ENCODE results near the gene FGD6. TPM values are rescaled to one million over a fixed set of nuclear protein-coding genes. Genes with fewer than 3 reads are reported as not detected.
A peak's percentile ranks its signal among the peaks of the same experiment; 100 is the strongest.
"Not testable (repeated sequence)": the region's sequence is repeated elsewhere in the genome, so short reads cannot be mapped to it uniquely, and the experiment has no call there.

The FGD6 gene
- total RNA-seq, 1 donor from 2014 or later, result 10.1 TPM

- no peak for DNase-seq (ENCODE audit: low spot score)
Observed at GRCh38 chr12:95205016-95205624, 12.1 kb downstream of the FGD6 start.

- DNase-seq (ENCODE audit: low spot score), result peak; percentile 93
Observed at GRCh38 chr12:95204141-95204866, 13.0 kb downstream of the FGD6 start.

GRCh38 chr12:95203487-95204030 lies 13.7 kb downstream of the FGD6 start:
- DNase-seq (ENCODE audit: low spot score), result no peak

GRCh38 chr12:95202691-95203486 lies 14.4 kb downstream of the FGD6 start:
- DNase-seq (ENCODE audit: low spot score), result peak; percentile 59

- DNase-seq (ENCODE audit: low spot score), result no peak
Observed at GRCh38 chr12:95201056-95201670, 16.1 kb downstream of the FGD6 start.

- DNase-seq (ENCODE audit: low spot score), result peak; percentile 85
Observed at GRCh38 chr12:95200128-95200894, 17.0 kb downstream of the FGD6 start.

- DNase-seq (ENCODE audit: low spot score), result peak; percentile 20
Observed at GRCh38 chr12:95198914-95199313, 18.4 kb downstream of the FGD6 start.

GRCh38 chr12:95197636-95198035 lies 19.6 kb downstream of the FGD6 start:
- DNase-seq (ENCODE audit: low spot score), result no peak

- not testable (repeated sequence) for DNase-seq (ENCODE audit: low spot score)
Observed at GRCh38 chr12:95196875-95197569, 20.2 kb downstream of the FGD6 start.

- no peak for DNase-seq (ENCODE audit: low spot score)
Observed at GRCh38 chr12:95195122-95195521, 22.1 kb downstream of the FGD6 start.

GRCh38 chr12:95193139-95193538 lies 24.1 kb downstream of the FGD6 start:
- no peak for DNase-seq (ENCODE audit: low spot score)

GRCh38 chr12:95192271-95192670 lies 25.0 kb downstream of the FGD6 start:
- no peak for DNase-seq (ENCODE audit: low spot score)

GRCh38 chr12:95191060-95191696 lies 26.1 kb downstream of the FGD6 start:
- DNase-seq (ENCODE audit: low spot score), result no peak

- no peak for DNase-seq (ENCODE audit: low spot score)
Observed at GRCh38 chr12:95187865-95188415, 29.3 kb downstream of the FGD6 start.

GRCh38 chr12:95185854-95186253 lies 31.4 kb downstream of the FGD6 start:
- DNase-seq (ENCODE audit: low spot score), result no peak

GRCh38 chr12:95185072-95185471 lies 32.2 kb downstream of the FGD6 start:
- DNase-seq (ENCODE audit: low spot score), result no peak

- DNase-seq (ENCODE audit: low spot score), result no peak
Observed at GRCh38 chr12:95184121-95184520, 33.1 kb downstream of the FGD6 start.

- DNase-seq (ENCODE audit: low spot score), result no peak
Observed at GRCh38 chr12:95182868-95183415, 34.3 kb downstream of the FGD6 start.

GRCh38 chr12:95181103-95181502 lies 36.2 kb downstream of the FGD6 start:
- DNase-seq (ENCODE audit: low spot score), result no peak
